OCI-LY7 (cell line): ENCODE measurements around the gene CDH16.

ENCODE experiments used
- EZH2phosphoT487 ChIP-seq: fragments of 200-600 bp; sonication (generic); IDR thresholded peaks from 2 replicates; pipeline ENCODE4 v1.6.1; 2018; ENCODE audit warnings: low read depth, borderline replicate concordance, mild to moderate bottlenecking, mixed run types, antibody characterized with exemption, low read length, moderate library complexity, mixed read lengths
- TF ChIP-seq, protein P1 (sequence below): fragments of 200-600 bp; sonication (generic); conservative IDR thresholded peaks from 2 replicates; pipeline ENCODE4 v1.5.1; 2014; ENCODE audit warnings: mild to moderate bottlenecking, antibody characterized with exemption, low read length, moderate library complexity, mixed read lengths

- TF ChIP-seq, protein P1, sequence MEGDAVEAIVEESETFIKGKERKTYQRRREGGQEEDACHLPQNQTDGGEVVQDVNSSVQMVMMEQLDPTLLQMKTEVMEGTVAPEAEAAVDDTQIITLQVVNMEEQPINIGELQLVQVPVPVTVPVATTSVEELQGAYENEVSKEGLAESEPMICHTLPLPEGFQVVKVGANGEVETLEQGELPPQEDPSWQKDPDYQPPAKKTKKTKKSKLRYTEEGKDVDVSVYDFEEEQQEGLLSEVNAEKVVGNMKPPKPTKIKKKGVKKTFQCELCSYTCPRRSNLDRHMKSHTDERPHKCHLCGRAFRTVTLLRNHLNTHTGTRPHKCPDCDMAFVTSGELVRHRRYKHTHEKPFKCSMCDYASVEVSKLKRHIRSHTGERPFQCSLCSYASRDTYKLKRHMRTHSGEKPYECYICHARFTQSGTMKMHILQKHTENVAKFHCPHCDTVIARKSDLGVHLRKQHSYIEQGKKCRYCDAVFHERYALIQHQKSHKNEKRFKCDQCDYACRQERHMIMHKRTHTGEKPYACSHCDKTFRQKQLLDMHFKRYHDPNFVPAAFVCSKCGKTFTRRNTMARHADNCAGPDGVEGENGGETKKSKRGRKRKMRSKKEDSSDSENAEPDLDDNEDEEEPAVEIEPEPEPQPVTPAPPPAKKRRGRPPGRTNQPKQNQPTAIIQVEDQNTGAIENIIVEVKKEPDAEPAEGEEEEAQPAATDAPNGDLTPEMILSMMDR: no peak
- TF ChIP-seq EZH2phosphoT487: no peak
Observed at GRCh38 chr16:66905633-66906539, 12.8 kb downstream of the CDH16 start.
